Measurements from ENCODE around the gene LSG1.

GRCh38 chr3:194623449-194624290, 48.3 kb downstream of the LSG1 start:
- TF ChIP-seq DNMT3B (CRISPR knock-in tag; conservative IDR thresholded peaks at IDR 0.05) (no peak), MAFF (IDR thresholded peaks at IDR 0.05; ENCODE audit: low read depth, low read length) (no peak), ZNF207 (IDR thresholded peaks at IDR 0.05; ENCODE audit: borderline replicate concordance) (no peak), MNT (IDR thresholded peaks at IDR 0.05) (no peak), CENPT (CRISPR knock-in tag; IDR thresholded peaks at IDR 0.05; ENCODE audit: low read depth) (no peak), NFIC (IDR thresholded peaks at IDR 0.05; ENCODE audit: low read length) (no peak)

Data from HepG2 (cell line).